ENCODE data around the gene TBXT. TPM values are rescaled to one million over a fixed set of nuclear protein-coding genes. Genes with fewer than 3 reads are reported as not detected.

Gene TBXT
- total and polyA plus RNA-seq, 2 experiments from 2014 or later, result 0.23 TPM; not detected in 1

DNA sequence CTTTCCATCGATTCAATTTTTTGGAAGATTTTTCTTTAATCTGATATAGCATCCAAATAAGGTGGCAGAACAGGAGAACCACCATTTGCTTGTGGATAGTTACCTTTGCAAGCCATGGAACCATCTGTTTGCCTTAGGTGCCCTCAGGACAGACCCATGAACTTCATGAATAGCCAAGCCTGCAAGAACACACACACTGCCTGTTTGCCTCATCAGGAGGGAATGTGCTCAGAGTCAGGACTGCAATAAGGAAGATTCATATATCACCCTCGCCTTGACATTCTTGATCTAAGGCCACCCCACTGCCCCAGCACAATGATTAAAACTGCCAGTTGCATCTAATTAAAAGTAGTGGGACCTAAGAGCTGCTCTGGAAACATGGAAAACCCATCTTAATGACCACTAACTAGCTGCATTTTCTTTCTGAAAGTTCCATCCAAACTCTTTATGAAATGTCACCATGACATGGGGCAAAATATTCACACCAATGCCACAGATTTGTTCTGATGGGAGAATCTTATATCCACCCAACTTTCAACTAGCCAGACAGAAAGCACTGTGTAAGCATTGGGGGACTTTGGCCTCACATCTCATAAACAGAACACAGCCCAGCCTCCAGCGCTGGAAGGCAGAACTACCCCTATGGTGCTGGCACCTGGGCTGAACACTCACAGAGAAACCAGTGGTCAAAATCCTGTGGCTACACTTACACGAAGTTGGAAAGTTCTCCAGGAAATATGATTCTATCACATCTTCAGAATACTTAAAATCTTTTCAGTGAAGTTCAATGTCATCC is 48.3 kb downstream of the TBXT start:
- Histone ChIP-seq H2AFZ (no peak overlapping the region), H3K27ac (ENCODE audit: low read depth) (no peak overlapping the region), H3K4me2 (no peak overlapping the region), H3K27me3 (ENCODE audit: insufficient read depth) (no peaks in the 10 kb centered on the region), H4K20me1 (replicated peaks; ENCODE audit: insufficient read depth) (no peaks in the 10 kb centered on the region), H3K4me1 (ENCODE audit: insufficient read depth) (no peaks in the 10 kb centered on the region), H3K36me3 (ENCODE audit: insufficient read depth) (no peaks in the 10 kb centered on the region), H3K9me2 (ENCODE audit: insufficient read depth) (0 out of 2 replicates have a peak, but pooled peaks cover 3% of the 10 kb centered on the region), H3K4me3 (no peak overlapping the region), H3K79me2 (replicated peaks; ENCODE audit: insufficient read depth) (no peaks in the 10 kb centered on the region), H3F3A (replicated peaks; ENCODE audit: low read depth) (no peaks in the 10 kb centered on the region)
- no peak overlapping the region for H3K4me3 Mint-ChIP-seq
- H3K27ac Mint-ChIP-seq, result no peak overlapping the region
- no peaks in the 10 kb centered on the region; the same call in 2 of the 3 replicates for H3K4me1 Mint-ChIP-seq
- H3K36me3 Mint-ChIP-seq (ENCODE audit: low read depth), result no peaks in the 10 kb centered on the region; the same call in 2 of the 3 replicates
- no peak for ATAC-seq
- peaks cover 6% of the 10 kb centered on the region for H3K9me3 Mint-ChIP-seq
- no peaks in the 10 kb centered on the region for H3K27me3 Mint-ChIP-seq (ENCODE audit: insufficient read depth, low read depth, poor library complexity)
- TF ChIP-seq EZH2phosphoT487 (IDR thresholded peaks at IDR 0.05; ENCODE audit: unreplicated experiment) (no peak), CREB1 (CRISPR knock-in tag; IDR thresholded peaks at IDR 0.05; ENCODE audit: low read depth) (no peak), EZH2 (IDR thresholded peaks at IDR 0.05; ENCODE audit: low read depth, unreplicated experiment) (no peak), POLR2AphosphoS5 (IDR thresholded peaks at IDR 0.05; ENCODE audit: low read depth) (no peak), NANOG (IDR thresholded peaks at IDR 0.05; ENCODE audit: borderline replicate concordance) (no peak), STAT1 (IDR thresholded peaks at IDR 0.05; ENCODE audit: unreplicated experiment) (no peak), ZNF114 (CRISPR knock-in tag; IDR thresholded peaks at IDR 0.05) (no peak), JUNB (IDR thresholded peaks at IDR 0.05; ENCODE audit: unreplicated experiment) (no peak), ZNF331 (CRISPR knock-in tag; IDR thresholded peaks at IDR 0.05; ENCODE audit: low read depth) (no peak)
- TF ChIP-seq, protein P1, sequence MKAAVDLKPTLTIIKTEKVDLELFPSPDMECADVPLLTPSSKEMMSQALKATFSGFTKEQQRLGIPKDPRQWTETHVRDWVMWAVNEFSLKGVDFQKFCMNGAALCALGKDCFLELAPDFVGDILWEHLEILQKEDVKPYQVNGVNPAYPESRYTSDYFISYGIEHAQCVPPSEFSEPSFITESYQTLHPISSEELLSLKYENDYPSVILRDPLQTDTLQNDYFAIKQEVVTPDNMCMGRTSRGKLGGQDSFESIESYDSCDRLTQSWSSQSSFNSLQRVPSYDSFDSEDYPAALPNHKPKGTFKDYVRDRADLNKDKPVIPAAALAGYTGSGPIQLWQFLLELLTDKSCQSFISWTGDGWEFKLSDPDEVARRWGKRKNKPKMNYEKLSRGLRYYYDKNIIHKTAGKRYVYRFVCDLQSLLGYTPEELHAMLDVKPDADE (IDR thresholded peaks at IDR 0.05), result no peak
- TF ChIP-seq, protein P2, sequence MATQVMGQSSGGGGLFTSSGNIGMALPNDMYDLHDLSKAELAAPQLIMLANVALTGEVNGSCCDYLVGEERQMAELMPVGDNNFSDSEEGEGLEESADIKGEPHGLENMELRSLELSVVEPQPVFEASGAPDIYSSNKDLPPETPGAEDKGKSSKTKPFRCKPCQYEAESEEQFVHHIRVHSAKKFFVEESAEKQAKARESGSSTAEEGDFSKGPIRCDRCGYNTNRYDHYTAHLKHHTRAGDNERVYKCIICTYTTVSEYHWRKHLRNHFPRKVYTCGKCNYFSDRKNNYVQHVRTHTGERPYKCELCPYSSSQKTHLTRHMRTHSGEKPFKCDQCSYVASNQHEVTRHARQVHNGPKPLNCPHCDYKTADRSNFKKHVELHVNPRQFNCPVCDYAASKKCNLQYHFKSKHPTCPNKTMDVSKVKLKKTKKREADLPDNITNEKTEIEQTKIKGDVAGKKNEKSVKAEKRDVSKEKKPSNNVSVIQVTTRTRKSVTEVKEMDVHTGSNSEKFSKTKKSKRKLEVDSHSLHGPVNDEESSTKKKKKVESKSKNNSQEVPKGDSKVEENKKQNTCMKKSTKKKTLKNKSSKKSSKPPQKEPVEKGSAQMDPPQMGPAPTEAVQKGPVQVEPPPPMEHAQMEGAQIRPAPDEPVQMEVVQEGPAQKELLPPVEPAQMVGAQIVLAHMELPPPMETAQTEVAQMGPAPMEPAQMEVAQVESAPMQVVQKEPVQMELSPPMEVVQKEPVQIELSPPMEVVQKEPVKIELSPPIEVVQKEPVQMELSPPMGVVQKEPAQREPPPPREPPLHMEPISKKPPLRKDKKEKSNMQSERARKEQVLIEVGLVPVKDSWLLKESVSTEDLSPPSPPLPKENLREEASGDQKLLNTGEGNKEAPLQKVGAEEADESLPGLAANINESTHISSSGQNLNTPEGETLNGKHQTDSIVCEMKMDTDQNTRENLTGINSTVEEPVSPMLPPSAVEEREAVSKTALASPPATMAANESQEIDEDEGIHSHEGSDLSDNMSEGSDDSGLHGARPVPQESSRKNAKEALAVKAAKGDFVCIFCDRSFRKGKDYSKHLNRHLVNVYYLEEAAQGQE (IDR thresholded peaks at IDR 0.05; ENCODE audit: unreplicated experiment), result no peak
- TF ChIP-seq, protein P3, sequence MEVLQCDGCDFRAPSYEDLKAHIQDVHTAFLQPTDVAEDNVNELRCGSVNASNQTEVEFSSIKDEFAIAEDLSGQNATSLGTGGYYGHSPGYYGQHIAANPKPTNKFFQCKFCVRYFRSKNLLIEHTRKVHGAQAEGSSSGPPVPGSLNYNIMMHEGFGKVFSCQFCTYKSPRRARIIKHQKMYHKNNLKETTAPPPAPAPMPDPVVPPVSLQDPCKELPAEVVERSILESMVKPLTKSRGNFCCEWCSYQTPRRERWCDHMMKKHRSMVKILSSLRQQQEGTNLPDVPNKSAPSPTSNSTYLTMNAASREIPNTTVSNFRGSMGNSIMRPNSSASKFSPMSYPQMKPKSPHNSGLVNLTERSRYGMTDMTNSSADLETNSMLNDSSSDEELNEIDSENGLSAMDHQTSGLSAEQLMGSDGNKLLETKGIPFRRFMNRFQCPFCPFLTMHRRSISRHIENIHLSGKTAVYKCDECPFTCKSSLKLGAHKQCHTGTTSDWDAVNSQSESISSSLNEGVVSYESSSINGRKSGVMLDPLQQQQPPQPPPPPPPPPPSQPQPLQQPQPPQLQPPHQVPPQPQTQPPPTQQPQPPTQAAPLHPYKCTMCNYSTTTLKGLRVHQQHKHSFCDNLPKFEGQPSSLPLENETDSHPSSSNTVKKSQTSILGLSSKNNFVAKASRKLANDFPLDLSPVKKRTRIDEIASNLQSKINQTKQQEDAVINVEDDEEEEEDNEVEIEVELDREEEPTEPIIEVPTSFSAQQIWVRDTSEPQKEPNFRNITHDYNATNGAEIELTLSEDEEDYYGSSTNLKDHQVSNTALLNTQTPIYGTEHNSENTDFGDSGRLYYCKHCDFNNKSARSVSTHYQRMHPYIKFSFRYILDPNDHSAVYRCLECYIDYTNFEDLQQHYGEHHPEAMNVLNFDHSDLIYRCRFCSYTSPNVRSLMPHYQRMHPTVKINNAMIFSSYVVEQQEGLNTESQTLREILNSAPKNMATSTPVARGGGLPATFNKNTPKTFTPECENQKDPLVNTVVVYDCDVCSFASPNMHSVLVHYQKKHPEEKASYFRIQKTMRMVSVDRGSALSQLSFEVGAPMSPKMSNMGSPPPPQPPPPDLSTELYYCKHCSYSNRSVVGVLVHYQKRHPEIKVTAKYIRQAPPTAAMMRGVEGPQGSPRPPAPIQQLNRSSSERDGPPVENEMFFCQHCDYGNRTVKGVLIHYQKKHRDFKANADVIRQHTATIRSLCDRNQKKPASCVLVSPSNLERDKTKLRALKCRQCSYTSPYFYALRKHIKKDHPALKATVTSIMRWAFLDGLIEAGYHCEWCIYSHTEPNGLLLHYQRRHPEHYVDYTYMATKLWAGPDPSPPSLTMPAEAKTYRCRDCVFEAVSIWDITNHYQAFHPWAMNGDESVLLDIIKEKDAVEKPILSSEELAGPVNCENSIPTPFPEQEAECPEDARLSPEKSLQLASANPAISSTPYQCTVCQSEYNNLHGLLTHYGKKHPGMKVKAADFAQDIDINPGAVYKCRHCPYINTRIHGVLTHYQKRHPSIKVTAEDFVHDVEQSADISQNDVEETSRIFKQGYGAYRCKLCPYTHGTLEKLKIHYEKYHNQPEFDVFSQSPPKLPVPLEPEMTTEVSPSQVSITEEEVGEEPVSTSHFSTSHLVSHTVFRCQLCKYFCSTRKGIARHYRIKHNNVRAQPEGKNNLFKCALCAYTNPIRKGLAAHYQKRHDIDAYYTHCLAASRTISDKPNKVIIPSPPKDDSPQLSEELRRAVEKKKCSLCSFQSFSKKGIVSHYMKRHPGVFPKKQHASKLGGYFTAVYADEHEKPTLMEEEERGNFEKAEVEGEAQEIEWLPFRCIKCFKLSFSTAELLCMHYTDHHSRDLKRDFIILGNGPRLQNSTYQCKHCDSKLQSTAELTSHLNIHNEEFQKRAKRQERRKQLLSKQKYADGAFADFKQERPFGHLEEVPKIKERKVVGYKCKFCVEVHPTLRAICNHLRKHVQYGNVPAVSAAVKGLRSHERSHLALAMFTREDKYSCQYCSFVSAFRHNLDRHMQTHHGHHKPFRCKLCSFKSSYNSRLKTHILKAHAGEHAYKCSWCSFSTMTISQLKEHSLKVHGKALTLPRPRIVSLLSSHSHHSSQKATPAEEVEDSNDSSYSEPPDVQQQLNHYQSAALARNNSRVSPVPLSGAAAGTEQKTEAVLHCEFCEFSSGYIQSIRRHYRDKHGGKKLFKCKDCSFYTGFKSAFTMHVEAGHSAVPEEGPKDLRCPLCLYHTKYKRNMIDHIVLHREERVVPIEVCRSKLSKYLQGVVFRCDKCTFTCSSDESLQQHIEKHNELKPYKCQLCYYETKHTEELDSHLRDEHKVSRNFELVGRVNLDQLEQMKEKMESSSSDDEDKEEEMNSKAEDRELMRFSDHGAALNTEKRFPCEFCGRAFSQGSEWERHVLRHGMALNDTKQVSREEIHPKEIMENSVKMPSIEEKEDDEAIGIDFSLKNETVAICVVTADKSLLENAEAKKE (CRISPR knock-in tag; IDR thresholded peaks at IDR 0.05), result no peak
- TF ChIP-seq, protein P4, sequence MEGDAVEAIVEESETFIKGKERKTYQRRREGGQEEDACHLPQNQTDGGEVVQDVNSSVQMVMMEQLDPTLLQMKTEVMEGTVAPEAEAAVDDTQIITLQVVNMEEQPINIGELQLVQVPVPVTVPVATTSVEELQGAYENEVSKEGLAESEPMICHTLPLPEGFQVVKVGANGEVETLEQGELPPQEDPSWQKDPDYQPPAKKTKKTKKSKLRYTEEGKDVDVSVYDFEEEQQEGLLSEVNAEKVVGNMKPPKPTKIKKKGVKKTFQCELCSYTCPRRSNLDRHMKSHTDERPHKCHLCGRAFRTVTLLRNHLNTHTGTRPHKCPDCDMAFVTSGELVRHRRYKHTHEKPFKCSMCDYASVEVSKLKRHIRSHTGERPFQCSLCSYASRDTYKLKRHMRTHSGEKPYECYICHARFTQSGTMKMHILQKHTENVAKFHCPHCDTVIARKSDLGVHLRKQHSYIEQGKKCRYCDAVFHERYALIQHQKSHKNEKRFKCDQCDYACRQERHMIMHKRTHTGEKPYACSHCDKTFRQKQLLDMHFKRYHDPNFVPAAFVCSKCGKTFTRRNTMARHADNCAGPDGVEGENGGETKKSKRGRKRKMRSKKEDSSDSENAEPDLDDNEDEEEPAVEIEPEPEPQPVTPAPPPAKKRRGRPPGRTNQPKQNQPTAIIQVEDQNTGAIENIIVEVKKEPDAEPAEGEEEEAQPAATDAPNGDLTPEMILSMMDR (conservative IDR thresholded peaks at IDR 0.05; ENCODE audit: low read depth in 2 of 2), result no peak
- DNase-seq (ENCODE audit: low spot score), result no peak

Measured in GM23338 (cell line).